GM12875 (cell line): Measurements from ENCODE around the gene GIMAP1.

Source experiments
- H3K4me3 ChIP-seq: one replicate; pipeline ENCODE4 v1.5.1; 2011; ENCODE audit warnings: low read depth, low read length, control low read depth
- TF ChIP-seq, protein P1 (sequence below): IDR thresholded peaks from 2 replicates; pipeline ENCODE4 v1.5.1; 2011; ENCODE audit warnings: low read depth, mild to moderate bottlenecking, control low read depth, inconsistent platforms, low read length, moderate library complexity, borderline replicate concordance; ENCODE audit not compliant: insufficient read depth

GIMAP1 gene

GRCh38 chr7:150738591-150739001 lies 22.2 kb downstream of the GIMAP1 start:
- H3K4me3 ChIP-seq: peak overlapping the region; percentile 76
- TF ChIP-seq, protein P1, sequence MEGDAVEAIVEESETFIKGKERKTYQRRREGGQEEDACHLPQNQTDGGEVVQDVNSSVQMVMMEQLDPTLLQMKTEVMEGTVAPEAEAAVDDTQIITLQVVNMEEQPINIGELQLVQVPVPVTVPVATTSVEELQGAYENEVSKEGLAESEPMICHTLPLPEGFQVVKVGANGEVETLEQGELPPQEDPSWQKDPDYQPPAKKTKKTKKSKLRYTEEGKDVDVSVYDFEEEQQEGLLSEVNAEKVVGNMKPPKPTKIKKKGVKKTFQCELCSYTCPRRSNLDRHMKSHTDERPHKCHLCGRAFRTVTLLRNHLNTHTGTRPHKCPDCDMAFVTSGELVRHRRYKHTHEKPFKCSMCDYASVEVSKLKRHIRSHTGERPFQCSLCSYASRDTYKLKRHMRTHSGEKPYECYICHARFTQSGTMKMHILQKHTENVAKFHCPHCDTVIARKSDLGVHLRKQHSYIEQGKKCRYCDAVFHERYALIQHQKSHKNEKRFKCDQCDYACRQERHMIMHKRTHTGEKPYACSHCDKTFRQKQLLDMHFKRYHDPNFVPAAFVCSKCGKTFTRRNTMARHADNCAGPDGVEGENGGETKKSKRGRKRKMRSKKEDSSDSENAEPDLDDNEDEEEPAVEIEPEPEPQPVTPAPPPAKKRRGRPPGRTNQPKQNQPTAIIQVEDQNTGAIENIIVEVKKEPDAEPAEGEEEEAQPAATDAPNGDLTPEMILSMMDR: no peak

GRCh38 chr7:150739033-150739432 lies 22.6 kb downstream of the GIMAP1 start:
- TF ChIP-seq, protein P1: peak; percentile 13; the same call in 1 of the 2 replicates
- H3K4me3 ChIP-seq: peak overlapping the region; percentile 76

DNA sequence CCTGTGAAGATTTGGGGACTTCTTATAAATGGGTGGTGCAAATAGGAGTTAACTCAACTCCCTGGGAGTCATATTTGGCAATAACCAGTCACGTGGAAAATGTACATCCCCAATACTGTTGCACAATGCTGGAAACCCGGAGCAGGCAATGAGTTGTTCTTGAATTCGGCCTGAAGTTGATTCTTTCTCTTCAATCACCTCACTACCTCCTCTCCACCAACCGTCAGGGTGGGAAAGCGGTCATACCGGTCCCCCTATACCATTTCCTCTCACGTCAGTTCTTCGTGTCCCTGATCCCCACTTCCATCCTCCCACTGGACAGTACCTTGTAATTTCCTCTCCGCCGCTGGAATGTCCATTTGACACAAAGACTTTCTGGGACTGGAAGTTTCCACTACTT lies 23.6 kb downstream of the GIMAP1 start:
- TF ChIP-seq, protein P1: no peak

DNA sequence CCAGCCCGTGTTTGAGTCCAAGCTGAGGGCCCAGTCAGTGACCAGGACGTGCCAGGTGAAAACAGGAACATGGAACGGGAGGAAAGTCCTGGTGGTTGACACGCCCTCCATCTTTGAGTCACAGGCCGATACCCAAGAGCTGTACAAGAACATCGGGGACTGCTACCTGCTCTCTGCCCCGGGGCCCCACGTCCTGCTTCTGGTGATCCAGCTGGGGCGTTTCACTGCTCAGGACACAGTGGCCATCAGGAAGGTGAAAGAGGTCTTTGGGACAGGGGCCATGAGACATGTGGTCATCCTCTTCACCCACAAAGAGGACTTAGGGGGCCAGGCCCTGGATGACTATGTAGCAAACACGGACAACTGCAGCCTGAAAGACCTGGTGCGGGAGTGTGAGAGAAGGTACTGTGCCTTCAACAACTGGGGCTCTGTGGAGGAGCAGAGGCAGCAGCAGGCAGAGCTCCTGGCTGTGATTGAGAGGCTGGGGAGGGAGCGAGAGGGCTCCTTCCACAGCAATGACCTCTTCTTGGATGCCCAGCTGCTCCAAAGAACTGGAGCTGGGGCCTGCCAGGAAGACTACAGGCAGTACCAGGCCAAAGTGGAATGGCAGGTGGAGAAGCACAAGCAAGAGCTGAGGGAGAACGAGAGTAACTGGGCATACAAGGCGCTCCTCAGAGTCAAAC lies 26.0 kb downstream of the GIMAP1 start:
- TF ChIP-seq, protein P1: no peak
- H3K4me3 ChIP-seq: no peak overlapping the region

More for the DNA sequence above, 23.6 kb downstream of the GIMAP1 start:
- peak overlapping the region; percentile 10 for H3K4me3 ChIP-seq

DNA sequence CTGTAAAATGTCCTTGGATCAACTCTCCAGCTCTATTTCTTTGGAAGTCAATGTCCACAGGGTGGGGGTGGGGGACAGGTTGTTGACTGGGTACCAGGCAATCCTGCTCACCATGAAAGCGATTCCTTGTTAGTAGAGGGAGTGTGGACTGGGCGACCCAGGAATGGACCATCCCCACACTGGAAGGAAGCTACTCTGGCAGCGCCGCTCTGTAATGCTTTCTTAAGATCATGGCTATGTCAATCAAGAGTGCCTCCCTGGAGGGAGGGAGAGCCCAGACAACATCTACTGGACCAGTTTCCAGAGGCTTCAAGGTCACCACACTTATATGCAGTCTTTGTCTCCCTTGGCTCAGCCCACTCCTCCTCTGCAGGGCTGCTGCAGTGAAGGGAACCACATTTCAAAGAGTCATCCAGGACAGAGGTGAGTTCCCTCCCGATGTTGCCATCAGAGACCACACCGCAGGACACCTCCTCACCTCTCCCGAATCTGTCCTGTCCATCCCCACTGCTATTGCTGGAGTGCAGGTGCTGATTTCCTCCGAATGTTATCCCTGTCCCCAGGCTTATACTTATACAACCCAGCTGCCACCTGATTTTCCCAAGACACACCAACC lies 27.7 kb downstream of the GIMAP1 start:
- H3K4me3 ChIP-seq: no peak overlapping the region
- TF ChIP-seq, protein P1: no peak

- no peak overlapping the region for H3K4me3 ChIP-seq
- TF ChIP-seq, protein P1: no peak
These were observed 28.7 kb downstream of the GIMAP1 start for GRCh38 chr7:150745086-150745485.

GRCh38 chr7:150745876-150746275 lies 29.5 kb downstream of the GIMAP1 start:
- no peak overlapping the region for H3K4me3 ChIP-seq
- TF ChIP-seq, protein P1: no peak
